ENCODE results near the gene SH3PXD2A.

GRCh38 chr10:103736044-103736443, 119.3 kb downstream of the SH3PXD2A start:
- TF ChIP-seq CTCF (conservative IDR thresholded peaks at IDR 0.05), result no peak
- TF ChIP-seq ZFX (IDR thresholded peaks at IDR 0.05), result no peak

All from C4-2B (cell line).